HG02885 (cell line): ENCODE measurements around the gene GRAP2.
"Not testable (repeated sequence)": the region's sequence is repeated elsewhere in the genome, so short reads cannot be mapped to it uniquely, and the experiment has no call there.

Experiments used
- ATAC-seq: cut with Tn5 transposase; IDR thresholded peaks from one replicate; pipeline ENCODE4 v1.9.1; 2021; ENCODE audit warnings: mild to moderate bottlenecking; ENCODE audit not compliant: unreplicated experiment, poor library complexity

The GRAP2 gene

GRCh38 chr22:39900306-39901227 is at the start of gene GRAP2:
Gene GRAP2, plus strand, starts transcription at chr22:39901084. Its CDS starts 46,023 bp downstream, at chr22:39947107.
- no peak for ATAC-seq

GRCh38 chr22:39851606-39852315 is 49.1 kb upstream of the GRAP2 start:
- no peak for ATAC-seq

GRCh38 chr22:39852799-39853198 is 48.1 kb upstream of the GRAP2 start:
- no peak for ATAC-seq

- ATAC-seq, result no peak
Observed at GRCh38 chr22:39856588-39856987, 44.3 kb upstream of the GRAP2 start.

- ATAC-seq, result no peak
Observed at GRCh38 chr22:39859903-39860588, 40.8 kb upstream of the GRAP2 start.

GRCh38 chr22:39868741-39869140 is 32.1 kb upstream of the GRAP2 start:
- ATAC-seq, result no peak

- ATAC-seq, result not testable (repeated sequence)
Observed at GRCh38 chr22:39869797-39870196, 31.1 kb upstream of the GRAP2 start.

GRCh38 chr22:39871008-39871798 is 29.7 kb upstream of the GRAP2 start:
- no peak for ATAC-seq

GRCh38 chr22:39872548-39872947 is 28.3 kb upstream of the GRAP2 start:
- ATAC-seq, result no peak

- ATAC-seq, result no peak
Observed at GRCh38 chr22:39873965-39874364, 26.9 kb upstream of the GRAP2 start.

GRCh38 chr22:39875176-39875885 is 25.6 kb upstream of the GRAP2 start:
- ATAC-seq, result not testable (repeated sequence)

- ATAC-seq, result no peak
Observed at GRCh38 chr22:39877079-39877845, 23.6 kb upstream of the GRAP2 start.

GRCh38 chr22:39880722-39881121 is 20.2 kb upstream of the GRAP2 start:
- no peak for ATAC-seq

- ATAC-seq, result no peak
Observed at GRCh38 chr22:39883057-39883456, 17.8 kb upstream of the GRAP2 start.

GRCh38 chr22:39889924-39890323 is 11.0 kb upstream of the GRAP2 start:
- ATAC-seq, result not testable (repeated sequence)

- no peak for ATAC-seq
Observed at GRCh38 chr22:39893526-39893925, 7.4 kb upstream of the GRAP2 start, which contains the start of gene ENTHD1. Gene ENTHD1, minus strand, starts transcription at chr22:39893760. Its CDS starts 6,012 bp downstream, at chr22:39887748.

GRCh38 chr22:39894554-39895092 is 6.3 kb upstream of the GRAP2 start:
- ATAC-seq, result no peak

GRCh38 chr22:39895682-39896081 is 5.2 kb upstream of the GRAP2 start:
- no peak for ATAC-seq
